Neural progenitor cell (in vitro differentiated cells): Measurements from ENCODE around the gene SSR3.

Experiments
- EZH2 ChIP-seq: fragments of 200-600 bp; sonication (generic); IDR thresholded peaks from 2 replicates; pipeline ENCODE4 v1.6.1; 2017; ENCODE audit warnings: antibody characterized with exemption, mild to moderate bottlenecking, moderate library complexity
- EZH2phosphoT487 ChIP-seq: fragments of 200-600 bp; sonication (generic); IDR thresholded peaks from 2 replicates; pipeline ENCODE4 v1.6.1; 2017; ENCODE audit warnings: antibody characterized with exemption
- TF ChIP-seq, protein P1 (sequence below): fragments of 200-600 bp; sonication (generic); IDR thresholded peaks from 2 replicates; pipeline ENCODE4 v1.5.1; 2017; ENCODE audit warnings: antibody characterized with exemption, mild to moderate bottlenecking

DNA sequence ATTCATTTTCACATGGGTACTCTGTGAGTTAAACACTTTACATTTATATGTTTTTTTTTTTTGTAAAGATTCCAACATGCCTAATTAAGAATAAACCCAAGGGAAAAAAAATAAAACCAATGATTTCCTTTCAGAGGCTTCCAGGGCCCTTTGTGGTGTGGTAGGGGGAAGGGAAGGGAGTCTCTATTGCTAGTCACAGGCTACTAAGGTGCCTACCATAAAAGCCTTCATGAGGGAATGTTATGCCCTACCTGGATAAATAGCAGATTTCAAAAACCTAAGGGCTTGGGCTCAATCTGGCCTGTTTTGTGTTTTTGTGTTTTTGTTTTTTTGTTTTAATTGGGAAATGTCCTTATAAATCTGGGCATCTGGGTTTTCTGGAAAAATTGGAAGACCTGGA is 38.9 kb upstream of the SSR3 start:
- TF ChIP-seq, protein P1, sequence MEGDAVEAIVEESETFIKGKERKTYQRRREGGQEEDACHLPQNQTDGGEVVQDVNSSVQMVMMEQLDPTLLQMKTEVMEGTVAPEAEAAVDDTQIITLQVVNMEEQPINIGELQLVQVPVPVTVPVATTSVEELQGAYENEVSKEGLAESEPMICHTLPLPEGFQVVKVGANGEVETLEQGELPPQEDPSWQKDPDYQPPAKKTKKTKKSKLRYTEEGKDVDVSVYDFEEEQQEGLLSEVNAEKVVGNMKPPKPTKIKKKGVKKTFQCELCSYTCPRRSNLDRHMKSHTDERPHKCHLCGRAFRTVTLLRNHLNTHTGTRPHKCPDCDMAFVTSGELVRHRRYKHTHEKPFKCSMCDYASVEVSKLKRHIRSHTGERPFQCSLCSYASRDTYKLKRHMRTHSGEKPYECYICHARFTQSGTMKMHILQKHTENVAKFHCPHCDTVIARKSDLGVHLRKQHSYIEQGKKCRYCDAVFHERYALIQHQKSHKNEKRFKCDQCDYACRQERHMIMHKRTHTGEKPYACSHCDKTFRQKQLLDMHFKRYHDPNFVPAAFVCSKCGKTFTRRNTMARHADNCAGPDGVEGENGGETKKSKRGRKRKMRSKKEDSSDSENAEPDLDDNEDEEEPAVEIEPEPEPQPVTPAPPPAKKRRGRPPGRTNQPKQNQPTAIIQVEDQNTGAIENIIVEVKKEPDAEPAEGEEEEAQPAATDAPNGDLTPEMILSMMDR: no peak
- TF ChIP-seq EZH2phosphoT487: no peak
- no peak for TF ChIP-seq EZH2
